ENCODE results near the gene MGAT4B.

MGAT4B gene

DNA sequence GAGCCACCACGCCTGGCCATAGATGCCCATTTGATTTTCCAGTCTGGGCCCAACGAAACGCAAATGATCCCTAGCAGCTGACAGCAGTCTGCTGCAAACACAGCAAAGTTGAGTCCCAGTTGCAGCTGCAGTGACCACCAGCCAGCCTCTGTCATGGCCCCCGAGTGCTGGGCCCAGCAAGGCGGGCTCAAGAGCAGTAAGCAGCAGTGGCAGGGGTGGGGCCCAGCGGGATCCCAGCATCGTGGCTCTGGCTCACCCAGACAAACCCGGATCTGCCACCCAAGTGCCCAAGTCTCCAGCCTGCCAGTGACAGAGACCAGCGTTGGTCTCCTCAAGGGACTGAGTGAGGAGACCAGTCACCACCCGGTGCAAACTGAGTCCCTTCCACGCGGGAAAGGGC lies 19.8 kb downstream of the MGAT4B start:
- no peak for DNase-seq (ENCODE audit: low read depth)
- TF ChIP-seq, protein P1, sequence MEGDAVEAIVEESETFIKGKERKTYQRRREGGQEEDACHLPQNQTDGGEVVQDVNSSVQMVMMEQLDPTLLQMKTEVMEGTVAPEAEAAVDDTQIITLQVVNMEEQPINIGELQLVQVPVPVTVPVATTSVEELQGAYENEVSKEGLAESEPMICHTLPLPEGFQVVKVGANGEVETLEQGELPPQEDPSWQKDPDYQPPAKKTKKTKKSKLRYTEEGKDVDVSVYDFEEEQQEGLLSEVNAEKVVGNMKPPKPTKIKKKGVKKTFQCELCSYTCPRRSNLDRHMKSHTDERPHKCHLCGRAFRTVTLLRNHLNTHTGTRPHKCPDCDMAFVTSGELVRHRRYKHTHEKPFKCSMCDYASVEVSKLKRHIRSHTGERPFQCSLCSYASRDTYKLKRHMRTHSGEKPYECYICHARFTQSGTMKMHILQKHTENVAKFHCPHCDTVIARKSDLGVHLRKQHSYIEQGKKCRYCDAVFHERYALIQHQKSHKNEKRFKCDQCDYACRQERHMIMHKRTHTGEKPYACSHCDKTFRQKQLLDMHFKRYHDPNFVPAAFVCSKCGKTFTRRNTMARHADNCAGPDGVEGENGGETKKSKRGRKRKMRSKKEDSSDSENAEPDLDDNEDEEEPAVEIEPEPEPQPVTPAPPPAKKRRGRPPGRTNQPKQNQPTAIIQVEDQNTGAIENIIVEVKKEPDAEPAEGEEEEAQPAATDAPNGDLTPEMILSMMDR (IDR thresholded peaks at IDR 0.05; ENCODE audit: control insufficient read depth, extremely low read depth, insufficient read depth) = no peak
- H3K4me3 ChIP-seq (ENCODE audit: low read depth, low read length) = no peak overlapping the region

GRCh38 chr5:179783128-179783527 lies 23.5 kb downstream of the MGAT4B start:
- no peak overlapping the region for H3K4me3 ChIP-seq (ENCODE audit: low read depth, low read length)
- TF ChIP-seq, protein P1 (IDR thresholded peaks at IDR 0.05; ENCODE audit: control insufficient read depth, extremely low read depth, insufficient read depth) = no peak
- no peak for DNase-seq (ENCODE audit: low read depth)

DNA sequence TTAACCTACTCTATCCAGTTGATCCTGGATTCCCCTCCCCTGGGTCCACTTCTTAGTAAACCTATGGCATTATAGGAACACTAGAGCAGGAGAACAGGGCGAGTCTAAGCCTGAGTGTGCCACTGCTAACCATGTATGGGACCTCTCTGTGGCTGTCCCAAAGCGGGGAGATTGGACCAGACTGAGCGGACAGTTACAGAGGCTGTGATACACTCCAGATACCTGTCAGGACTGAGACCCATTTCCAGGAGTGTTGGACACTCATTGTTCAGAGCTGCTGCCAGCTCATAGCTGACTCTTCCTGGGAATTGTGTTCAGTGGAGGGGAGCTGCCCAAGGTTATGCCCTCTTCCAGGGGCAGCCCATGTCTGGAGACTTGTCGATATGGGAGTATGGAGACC lies 24.8 kb downstream of the MGAT4B start:
- DNase-seq (ENCODE audit: low read depth) = no peak
- H3K4me3 ChIP-seq (ENCODE audit: low read depth, low read length) = no peak overlapping the region
- TF ChIP-seq, protein P1 (IDR thresholded peaks at IDR 0.05; ENCODE audit: control insufficient read depth, extremely low read depth, insufficient read depth) = no peak

- TF ChIP-seq, protein P1 (IDR thresholded peaks at IDR 0.05; ENCODE audit: control insufficient read depth, extremely low read depth, insufficient read depth) = no peak
- DNase-seq (ENCODE audit: low read depth) = no peak
- no peak overlapping the region for H3K4me3 ChIP-seq (ENCODE audit: low read depth, low read length)
Observed at GRCh38 chr5:179780362-179780761, 26.3 kb downstream of the MGAT4B start.

DNA sequence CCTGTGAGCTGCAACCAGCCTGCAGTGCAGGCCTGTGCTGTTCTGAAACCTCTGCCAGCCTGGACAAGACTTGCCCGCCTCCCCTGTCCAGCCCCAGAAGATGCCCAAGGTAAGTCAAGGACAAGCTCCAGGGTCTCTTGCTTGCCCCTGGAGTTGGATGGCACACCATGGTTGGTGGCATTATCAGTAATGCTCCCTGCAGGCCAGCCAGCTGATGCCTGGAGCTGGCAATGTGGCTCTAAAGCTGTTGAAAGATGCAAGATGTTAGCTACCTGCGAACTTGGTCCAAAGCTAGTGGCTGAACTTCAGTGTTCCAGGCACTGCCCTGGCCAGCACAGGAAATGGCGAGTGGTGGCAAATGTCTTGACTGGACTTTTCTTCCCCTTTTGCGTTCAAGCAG lies 26.8 kb downstream of the MGAT4B start:
- no peak for DNase-seq (ENCODE audit: low read depth)
- TF ChIP-seq, protein P1 (IDR thresholded peaks at IDR 0.05; ENCODE audit: control insufficient read depth, extremely low read depth, insufficient read depth) = no peak
- no peak overlapping the region for H3K4me3 ChIP-seq (ENCODE audit: low read depth, low read length)

DNA sequence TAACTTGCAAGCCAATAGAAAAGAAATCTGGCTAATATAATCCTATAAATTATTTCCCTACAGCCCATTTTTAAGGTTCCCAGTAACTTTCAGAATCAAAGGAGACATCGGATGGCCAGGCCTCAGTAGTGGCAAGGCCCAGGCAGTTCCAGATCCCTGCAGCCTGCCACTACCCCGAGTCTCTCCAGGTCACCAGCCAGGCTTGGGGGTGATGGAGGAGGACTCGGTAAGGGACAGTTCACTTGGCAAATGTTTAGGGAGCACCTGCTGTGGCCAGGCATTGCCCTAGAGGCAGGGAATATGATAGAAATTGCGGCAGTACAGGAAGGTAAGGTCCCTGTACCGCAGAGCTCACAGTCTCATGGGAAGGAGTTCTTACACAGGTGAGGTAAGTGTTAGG lies 28.1 kb downstream of the MGAT4B start:
- TF ChIP-seq, protein P1 (IDR thresholded peaks at IDR 0.05; ENCODE audit: control insufficient read depth, extremely low read depth, insufficient read depth) = no peak
- no peak for DNase-seq (ENCODE audit: low read depth)
- H3K4me3 ChIP-seq (ENCODE audit: low read depth, low read length) = no peak overlapping the region

- H3K4me3 ChIP-seq (ENCODE audit: low read depth, low read length) = no peak overlapping the region
- DNase-seq (ENCODE audit: low read depth) = peak; percentile 80
- TF ChIP-seq, protein P1 (IDR thresholded peaks at IDR 0.05; ENCODE audit: control insufficient read depth, extremely low read depth, insufficient read depth) = peak; percentile 22; the same call in 1 of the 2 replicates
Observed at GRCh38 chr5:179777909-179778308, 28.8 kb downstream of the MGAT4B start.

Data from LNCaP clone FGC (cell line).